GM18870 (cell line): ENCODE results near the gene CPA4.
"Not testable (repeated sequence)": the region's sequence is repeated elsewhere in the genome, so short reads cannot be mapped to it uniquely, and the experiment has no call there.

Source experiments
- ATAC-seq: cut with Tn5 transposase; IDR thresholded peaks from one replicate; pipeline ENCODE4 v1.9.1; 2021; ENCODE audit warnings: moderate library complexity; ENCODE audit not compliant: unreplicated experiment

Gene CPA4

GRCh38 chr7:130292682-130293257 is at the start of gene CPA4:
Gene CPA4 (plus strand): TSS chr7:130293161. CDS start chr7:130293181, 20 bp downstream.
- no peak for ATAC-seq

- ATAC-seq = not testable (repeated sequence)
Observed at GRCh38 chr7:130243486-130243885, 49.5 kb upstream of the CPA4 start.

GRCh38 chr7:130246491-130246890 is 46.5 kb upstream of the CPA4 start:
- ATAC-seq = not testable (repeated sequence)

- not testable (repeated sequence) for ATAC-seq
Observed at GRCh38 chr7:130248842-130249241, 44.1 kb upstream of the CPA4 start.

- ATAC-seq = not testable (repeated sequence)
Observed at GRCh38 chr7:130249626-130250025, 43.3 kb upstream of the CPA4 start.

- ATAC-seq = no peak
Observed at GRCh38 chr7:130254555-130254954, 38.4 kb upstream of the CPA4 start.

- no peak for ATAC-seq
Observed at GRCh38 chr7:130256704-130257103, 36.3 kb upstream of the CPA4 start.

GRCh38 chr7:130258494-130259078 is 34.4 kb upstream of the CPA4 start:
- ATAC-seq = no peak

GRCh38 chr7:130262448-130262847 is 30.5 kb upstream of the CPA4 start:
- no peak for ATAC-seq

GRCh38 chr7:130263130-130263529 is 29.8 kb upstream of the CPA4 start:
- ATAC-seq = no peak

- ATAC-seq = no peak
Observed at GRCh38 chr7:130266258-130266960, 26.6 kb upstream of the CPA4 start, which contains the start of gene CPA2. Gene CPA2 (plus strand): TSS chr7:130266863. CDS start chr7:130266882, 19 bp downstream.

- no peak for ATAC-seq
Observed at GRCh38 chr7:130266961-130267321, 26.0 kb upstream of the CPA4 start.

- no peak for ATAC-seq
Observed at GRCh38 chr7:130268463-130269317, 24.3 kb upstream of the CPA4 start.

GRCh38 chr7:130269318-130269694 is 23.7 kb upstream of the CPA4 start:
- ATAC-seq = no peak

- no peak for ATAC-seq
Observed at GRCh38 chr7:130270947-130271800, 21.8 kb upstream of the CPA4 start.

GRCh38 chr7:130272381-130273080 is 20.4 kb upstream of the CPA4 start:
- no peak for ATAC-seq

GRCh38 chr7:130273081-130273932 is 19.7 kb upstream of the CPA4 start:
- ATAC-seq = no peak

GRCh38 chr7:130273933-130274255 is 19.1 kb upstream of the CPA4 start:
- no peak for ATAC-seq

GRCh38 chr7:130274296-130274695 is 18.7 kb upstream of the CPA4 start:
- ATAC-seq = no peak
